Measurements from ENCODE around the gene KRT20.

KRT20 gene

DNA sequence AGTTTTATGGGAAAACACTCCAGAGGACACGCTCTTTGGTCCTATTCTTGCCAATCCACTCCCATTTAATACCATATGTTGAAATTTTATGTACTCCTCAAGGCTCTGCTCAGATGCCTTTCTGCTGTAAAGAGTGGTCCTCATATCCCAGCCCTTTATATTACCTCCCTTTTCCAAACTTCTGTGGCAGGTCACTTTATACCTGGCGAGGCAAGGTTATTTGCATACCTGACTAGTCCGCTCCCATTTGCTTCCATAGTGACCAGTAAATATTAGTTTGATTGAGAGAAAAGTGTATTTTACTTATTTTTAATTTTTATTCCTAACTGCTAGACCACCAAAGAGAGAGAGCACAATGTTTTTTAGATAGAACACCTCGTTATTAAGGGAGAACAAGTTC is 35.3 kb downstream of the KRT20 start:
- no peak for DNase-seq

DNA sequence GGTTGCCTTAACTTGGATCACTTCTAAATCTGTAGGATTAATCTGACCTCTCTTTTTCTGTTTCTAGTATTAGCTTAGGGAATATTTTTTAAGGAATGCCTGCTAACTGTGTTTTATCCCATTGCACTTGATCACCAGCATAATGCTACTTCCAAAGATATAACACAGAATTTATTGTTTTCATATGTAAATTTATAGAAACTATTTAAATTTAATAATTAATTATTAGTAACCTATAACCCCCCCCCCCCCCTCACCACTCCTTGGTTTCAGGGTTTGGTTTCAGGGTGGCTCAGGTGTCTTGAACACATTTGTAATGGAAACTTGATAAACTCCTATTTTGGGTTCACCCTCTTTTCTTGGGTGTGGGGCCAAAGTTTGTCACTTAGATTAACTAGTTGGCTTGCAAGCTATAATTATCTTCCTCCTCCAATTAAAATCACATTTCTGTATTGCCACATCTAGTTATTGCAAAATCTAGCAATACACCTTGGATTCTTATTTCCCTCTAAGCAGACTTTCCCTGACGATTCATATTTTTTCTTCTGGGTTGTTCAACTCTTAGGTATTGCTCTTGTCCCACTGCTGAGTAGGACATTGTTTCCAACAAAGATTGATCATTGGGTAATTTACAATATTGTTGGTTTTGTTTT is 36.3 kb downstream of the KRT20 start:
- no peak for DNase-seq

DNA sequence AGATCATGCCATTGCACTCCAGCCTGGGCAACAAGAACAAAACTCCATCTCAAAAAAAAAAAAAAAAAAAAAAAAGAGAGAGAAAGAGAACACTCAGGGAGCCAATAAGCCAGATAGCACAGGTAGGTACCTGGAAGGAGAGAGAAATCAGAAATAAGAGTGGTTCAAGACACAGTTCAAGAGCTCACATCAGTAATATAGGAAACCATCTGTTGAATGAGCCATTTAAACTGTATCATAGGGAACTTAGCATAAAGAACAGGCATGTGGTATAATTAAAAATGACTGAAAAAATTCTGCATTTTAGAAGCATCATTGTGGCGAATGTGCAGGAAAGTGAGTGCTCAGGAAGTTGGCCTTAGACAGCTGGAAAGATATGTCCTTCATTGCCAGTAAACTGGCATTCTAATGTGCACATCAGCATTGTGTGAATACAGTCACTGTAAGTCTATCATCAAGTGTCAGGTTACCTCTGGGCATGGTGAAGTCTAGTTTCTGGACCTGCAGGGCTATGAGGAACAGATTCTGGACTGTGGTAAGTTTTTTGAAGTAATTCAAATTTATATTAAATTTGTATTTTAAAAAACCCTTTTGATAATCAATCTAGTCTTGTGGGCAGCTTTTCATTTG is 38.4 kb downstream of the KRT20 start:
- no peak for DNase-seq

DNA sequence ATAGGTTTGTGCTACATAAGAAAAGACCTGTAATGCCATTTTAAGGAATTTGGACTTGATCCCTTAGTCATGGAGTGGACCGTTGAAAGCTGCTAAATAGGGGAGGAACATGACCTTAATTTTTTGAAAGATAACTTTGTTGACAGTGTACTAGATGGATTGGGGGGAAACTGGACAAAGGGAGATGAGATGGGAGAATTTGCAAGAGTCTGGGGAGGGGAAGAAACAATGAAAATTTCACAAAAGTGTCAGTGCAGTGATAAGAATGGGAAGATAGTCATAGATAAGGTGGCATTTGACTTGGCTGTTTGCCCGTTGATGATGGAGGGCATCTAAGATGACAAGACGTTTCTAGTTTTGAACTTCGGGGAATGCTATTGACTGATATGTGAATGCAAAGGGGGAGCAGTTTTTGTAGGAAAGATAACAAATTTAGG is 40.4 kb downstream of the KRT20 start:
- no peak for DNase-seq

DNA sequence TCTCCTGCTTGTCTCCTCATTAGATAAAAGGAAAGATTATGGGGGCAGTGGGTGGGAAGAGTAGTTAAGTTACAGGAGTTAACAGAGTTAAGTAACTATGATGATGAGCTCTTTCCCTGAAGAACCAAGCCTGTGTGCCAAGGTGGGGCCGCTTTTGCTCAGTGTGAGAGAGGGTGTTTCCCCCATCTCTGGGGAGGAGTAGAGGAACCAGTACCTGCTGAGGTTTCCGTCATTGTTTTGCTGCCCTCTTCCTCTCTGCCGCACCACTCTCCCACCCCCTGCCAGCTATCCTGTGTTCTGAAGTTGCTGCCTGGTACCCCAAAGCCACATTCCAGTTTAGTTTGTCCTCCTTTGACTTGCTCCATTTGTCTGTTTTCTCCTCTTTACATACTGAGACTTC is 41.8 kb downstream of the KRT20 start:
- no peak for DNase-seq

DNA sequence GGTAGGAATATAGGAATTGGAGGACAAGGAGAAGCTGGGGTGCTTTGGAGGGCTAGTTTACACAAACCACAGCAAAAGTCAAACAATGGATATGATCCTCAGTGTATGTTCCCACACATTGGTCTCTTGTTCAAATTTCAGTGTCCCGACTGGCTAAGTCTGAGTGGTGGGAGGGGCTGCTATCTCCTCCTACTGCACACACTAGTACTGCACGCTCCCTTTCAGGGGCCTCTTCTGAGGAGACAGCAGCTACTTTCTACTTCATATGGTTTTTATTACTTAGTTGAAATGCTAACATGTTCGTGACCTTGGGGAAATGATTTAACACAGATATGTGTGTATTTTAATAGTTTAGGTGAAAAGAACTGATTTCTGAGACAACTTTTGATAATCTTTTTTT is 43.8 kb downstream of the KRT20 start:
- DNase-seq: no peak

DNA sequence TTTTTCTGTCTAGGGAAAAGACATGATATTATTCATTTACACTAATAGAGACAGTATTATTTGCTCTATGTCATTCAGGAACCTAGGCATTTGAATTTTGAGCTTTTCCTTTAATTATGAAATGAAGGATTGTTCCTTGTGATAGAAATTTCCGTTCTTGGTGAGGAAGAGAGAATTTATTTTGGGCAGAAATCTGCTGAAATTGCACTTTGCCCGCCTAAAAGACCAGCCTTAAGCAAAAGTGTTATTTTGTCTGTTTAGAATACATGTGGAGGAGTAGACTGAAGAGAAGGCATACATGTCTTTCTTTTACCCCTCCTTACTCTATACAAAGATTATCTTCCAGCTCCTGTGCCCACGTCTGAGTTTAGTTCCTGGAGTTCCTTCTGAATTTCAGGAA is 45.8 kb downstream of the KRT20 start:
- no peak for DNase-seq

DNA sequence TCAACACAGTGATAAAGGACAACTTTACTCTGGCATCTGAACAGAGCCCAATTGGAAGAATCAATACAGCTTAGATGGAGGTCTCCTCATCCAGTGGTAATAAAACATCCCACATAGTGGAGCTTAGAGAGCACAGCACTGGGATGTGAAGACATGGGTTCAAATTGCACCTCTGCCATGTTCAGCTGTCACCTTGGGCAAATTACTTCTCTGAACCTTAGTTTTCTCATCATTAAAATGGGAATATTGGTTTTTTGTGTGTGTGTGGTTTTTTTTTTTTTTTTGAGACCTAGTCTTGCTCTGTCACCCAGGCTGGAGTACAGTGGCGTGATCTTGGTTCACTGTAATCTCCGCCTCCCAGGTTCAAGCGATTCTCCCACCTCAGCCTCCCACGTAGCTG is 49.0 kb downstream of the KRT20 start:
- DNase-seq: no peak

DNA sequence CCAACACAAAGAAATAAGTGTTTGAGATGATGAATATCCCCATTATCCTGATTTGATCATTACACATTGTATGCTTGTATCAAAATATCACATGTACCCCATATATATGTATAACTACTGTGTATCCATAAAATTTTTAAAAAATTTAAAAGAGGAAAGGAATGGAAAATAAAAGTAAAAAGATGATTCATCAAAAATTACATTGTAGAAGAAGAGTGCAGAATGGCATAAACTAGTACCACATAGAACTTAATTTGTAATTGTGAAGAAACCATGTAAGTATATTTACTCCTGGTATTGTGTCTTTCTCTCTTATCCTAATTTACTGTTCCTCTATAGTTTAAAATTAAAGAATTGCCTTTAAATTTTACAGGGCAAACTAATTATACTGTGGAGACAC is 51.2 kb downstream of the KRT20 start:
- no peak for DNase-seq

DNA sequence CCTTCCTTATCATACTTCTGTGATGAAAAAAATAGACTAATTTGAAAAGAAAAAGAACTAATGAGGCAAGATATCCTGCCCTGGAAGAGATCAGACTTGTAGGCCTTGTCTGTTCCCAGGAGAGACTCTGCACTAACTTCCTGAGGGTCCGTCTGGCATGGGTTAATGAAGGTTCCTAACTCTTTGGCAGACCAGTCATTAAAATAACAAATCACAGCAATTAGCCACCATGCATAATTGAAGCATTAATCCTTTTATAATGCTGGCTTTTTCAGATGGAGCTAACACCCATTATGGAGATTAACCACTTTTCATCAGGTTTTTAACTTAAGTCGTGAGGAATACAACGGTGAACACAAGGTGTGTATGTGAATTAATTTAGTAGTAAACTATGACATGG is 52.2 kb downstream of the KRT20 start:
- no peak for DNase-seq

DNA sequence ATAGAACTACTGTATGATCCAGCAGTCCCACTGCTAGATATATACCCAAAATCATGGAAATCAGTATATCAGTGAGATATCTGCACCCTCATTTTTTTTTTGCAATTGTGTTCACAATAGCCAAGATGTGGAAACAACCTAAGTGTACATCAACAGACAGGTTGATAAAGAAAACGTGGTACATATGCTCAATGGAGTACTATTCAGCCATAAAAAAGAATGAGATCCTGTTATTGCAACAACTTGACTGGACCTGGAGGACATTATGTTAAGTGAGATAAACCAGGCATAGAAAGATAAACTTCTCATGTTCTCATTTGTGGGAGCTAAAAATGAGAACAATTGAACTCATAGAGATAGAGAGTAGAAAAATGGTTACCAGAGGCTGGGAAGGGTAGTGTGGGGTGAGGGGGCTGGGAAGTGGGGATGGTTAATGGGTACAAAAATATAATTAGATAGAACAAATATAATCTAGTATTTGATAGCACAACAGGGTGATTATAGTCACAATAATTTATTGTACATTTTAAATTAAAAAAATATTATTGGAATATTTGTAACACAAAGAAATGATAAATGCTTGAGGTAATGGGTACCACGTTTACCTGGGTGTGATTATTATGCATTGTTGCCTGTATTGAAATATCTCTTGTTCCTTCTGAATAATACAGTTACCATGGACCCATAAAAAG is 54.8 kb downstream of the KRT20 start:
- no peak for DNase-seq

DNA sequence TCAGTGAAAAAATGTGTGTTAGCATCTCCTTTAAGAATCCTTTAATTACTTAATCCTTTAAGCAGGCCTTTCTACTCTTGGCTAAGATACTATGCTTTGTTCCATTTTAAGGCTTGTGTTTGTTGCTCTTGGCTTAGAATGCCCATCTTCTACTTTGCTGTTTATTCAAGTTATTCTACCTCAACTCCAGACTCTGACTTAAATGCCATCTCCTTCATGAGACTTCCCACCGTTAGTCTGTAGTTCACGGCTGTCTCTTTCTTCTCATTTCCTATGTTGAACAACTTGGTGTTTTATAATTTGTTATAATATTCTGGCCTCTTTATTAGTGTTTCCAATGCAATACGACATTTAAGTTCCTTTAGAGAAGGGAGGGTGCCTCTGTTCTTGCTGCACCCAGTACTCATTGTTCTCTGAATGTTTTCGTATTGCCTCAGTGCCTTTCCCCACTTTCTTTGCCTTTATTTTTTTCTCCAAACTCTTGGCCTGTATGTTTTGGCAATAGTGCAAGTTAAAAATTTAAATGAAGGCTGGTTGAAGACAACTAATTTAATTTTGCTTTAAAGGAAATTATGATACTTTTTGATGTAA is 56.5 kb downstream of the KRT20 start:
- DNase-seq: no peak

DNA sequence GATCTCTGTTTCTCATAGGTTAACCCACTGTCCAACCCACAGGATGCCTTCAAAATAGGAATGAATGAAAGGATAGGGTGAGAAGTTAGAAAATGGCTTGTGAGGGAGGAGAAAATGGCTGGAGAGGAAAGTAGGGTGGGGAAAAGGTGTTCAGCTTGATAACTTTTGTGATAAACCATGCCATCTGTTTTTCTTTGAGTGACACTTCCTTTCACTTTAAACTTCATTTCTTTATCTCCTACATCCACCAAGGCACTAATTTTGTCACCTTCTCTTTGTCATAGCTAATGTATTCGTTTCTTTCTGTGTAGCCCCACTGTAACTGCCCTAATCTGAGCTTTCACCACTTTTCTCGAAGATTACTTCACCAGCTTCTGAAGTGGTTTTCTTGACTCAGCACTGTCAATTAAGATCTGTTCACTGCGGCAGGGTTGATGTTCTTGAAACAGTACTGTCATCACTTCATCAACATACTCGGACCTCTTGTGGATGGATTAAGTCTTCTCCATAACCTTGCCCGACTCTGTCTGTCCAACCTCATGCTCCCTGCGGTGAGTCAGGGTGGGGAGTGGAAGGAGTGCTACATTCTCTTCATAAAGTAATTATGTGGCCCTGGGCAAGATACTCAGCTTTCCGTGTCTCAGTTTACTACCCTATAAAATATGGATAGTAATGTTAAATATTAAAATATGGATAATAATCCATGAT is 57.1 kb downstream of the KRT20 start:
- DNase-seq: peak; percentile 36
